Measurements from ENCODE around the gene ASPG. TPM values are rescaled to one million over a fixed set of nuclear protein-coding genes. Genes with fewer than 3 reads are reported as not detected.

The ASPG gene
- total RNA-seq, 1 donor from 2014 or later = not detected

- intact Hi-C loops (cut with micrococcal nuclease) = no loop called here
Observed at GRCh38 chr14:104104076-104104901, 18.8 kb downstream of the ASPG start.

- intact Hi-C loops (cut with micrococcal nuclease) = no loop called here
Observed at GRCh38 chr14:104105071-104105821, 19.7 kb downstream of the ASPG start.

- intact Hi-C loops (cut with micrococcal nuclease) = no loop called here
Observed at GRCh38 chr14:104105822-104106470, 20.4 kb downstream of the ASPG start.

DNA sequence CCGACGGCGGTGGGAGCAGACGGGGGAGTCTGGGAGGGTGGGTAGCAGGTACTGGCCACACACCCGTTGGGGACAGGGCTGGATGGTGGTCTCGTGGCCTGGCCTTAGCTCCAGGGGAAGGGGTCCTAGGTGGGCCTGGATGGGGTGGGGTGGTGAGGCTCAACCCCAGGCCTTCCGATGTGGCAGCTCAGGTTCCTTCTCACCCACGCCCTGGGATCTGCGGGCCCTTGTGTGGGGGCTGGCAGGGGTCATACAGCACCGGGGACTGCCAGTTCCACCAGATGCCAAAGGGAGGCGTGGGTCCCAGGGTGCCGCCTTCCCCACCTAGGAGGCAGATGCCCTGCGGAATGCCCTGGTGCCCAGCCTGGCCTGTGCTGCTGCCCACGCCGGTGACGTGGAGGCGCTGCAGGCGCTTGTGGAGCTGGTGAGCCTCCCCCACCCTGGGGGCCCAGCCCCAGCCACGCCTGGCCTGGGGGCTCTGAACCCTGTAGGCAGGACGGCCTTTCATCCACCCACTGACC, 21.0 kb downstream of the ASPG start:
- intact Hi-C loops (cut with micrococcal nuclease) = no loop called here

DNA sequence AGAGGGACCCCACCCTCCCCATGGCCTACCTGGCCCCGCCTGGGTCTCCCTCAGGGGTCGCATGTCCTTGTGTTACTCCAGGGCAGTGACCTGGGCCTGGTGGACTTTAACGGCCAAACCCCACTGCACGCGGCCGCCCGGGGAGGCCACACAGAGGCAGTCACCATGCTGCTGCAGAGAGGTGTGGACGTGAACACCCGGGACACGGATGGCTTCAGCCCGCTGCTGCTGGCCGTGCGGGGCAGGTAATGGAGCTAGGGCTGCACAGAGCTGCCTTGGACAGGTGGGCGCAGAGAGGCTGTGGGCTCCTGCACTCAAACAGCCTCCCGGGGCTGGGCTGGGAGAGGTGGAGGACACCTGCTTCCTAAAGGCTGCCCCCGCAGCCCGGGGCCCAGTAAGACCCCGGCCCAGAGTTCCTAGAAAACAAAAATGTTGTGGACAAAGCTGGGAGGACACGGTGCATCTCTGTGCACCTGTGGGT, 21.6 kb downstream of the ASPG start:
- intact Hi-C loops (cut with micrococcal nuclease) = no loop called here

- intact Hi-C loops (cut with micrococcal nuclease) = no loop called here
Observed at GRCh38 chr14:104107611-104108569, 22.4 kb downstream of the ASPG start.

- intact Hi-C loops (cut with micrococcal nuclease) = no loop called here
Observed at GRCh38 chr14:104108570-104109541, 23.4 kb downstream of the ASPG start.

DNA sequence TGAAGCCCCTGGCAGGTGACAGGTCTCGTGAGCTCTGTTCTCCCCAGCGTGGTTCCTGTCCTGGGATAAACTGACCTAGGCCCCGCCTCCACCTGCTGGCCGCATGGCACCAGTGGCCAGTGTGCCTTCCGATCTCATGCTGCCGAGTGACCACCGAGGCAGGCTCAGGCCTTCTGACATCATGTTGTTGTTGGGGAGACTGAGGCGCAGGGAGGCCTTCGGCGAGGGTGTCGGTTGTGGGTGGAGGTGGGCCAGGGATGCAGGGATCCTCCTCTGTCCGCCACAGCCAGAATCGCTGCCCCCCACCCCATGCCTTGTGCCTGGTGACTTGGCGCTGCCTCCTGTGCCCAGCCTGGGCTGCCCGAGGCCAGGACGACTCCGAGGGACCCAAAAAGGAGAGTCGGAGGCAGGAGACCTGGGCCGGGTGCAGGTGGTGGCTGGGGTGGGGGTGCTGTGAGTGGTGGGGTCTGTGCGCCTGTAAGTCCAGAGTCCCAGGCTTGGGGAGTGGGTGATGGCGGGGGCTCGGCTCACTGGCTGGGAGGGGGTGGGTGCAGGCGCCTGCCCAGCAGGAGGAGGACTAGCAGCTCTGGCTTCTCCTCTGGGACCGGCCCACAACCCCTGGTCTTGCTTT, 24.3 kb downstream of the ASPG start:
- intact Hi-C loops (cut with micrococcal nuclease) = no loop called here

DNA sequence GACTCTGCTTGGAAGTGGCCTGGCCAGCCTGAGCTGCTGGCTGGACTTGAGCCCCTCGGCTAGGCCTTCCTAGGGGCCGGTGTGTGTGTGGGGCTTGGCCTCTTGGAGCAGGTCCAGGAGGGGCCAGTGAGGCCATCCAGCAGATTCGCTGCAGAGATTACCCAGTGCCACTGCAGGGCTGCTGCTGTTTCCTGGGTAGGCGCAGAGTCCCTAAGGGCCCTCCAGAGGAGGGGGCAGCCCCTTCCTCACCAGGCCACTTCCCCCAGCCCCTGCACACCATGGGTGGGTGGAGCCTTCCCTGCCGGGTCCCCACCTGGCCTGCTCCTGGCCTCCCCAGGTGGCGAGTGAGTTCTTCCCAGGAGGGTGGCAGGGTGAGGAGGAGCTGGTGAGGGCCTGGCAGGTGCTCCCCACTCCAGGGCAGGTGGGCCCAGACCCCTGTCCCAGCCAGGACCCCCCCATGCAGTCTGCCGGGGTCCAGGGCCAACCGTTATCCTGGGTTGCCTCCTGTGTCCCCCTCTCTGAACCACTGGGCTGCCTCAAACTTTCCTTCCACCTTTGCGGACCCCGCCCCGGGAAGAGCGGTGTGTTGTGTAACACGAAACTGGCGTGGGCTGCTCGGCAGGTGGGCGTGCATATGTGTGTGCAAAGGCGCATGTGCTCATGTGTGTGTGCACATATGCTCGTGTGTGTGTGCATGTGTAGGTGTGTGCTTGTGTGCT, 25.1 kb downstream of the ASPG start:
- intact Hi-C loops (cut with micrococcal nuclease) = no loop called here

DNA sequence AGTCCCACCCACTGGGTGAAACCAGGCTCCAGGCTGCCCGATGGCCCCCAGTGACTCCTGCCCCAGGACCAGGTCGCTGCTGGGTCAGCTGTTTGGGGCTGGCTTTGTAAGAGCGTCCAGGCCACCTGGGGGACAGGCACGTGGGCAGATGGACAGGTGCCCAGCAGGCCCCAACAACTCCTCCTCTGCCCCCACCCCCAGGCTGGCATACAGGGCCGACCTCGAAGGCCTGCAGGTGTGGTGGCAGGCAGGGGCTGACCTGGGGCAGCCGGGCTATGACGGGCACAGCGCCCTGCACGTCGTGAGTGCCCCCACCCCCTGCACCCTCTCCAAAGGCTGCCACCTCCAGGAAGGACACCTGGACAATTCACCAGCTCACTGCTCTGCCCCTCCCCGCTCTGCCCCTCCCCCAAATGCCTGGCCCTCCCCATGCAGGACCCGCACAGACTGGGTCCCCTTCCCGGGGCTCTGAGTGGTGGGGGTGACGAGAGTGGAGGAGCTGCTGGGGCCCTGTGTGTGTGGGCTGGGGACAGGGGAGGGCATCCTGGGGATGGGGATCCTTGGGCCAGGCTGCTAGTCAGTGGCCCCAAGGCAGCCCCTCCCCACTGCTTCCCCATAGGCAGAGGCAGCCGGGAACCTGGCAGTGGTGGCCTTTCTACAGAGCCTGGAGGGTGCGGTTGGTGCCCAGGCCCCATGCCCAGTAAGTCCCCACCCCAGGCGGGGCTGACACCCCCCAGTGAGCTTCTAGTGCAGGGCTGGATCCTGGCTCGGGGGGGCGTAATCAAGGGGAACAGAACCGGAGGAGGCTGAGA, 26.0 kb downstream of the ASPG start:
- intact Hi-C loops (cut with micrococcal nuclease) = no loop called here

DNA sequence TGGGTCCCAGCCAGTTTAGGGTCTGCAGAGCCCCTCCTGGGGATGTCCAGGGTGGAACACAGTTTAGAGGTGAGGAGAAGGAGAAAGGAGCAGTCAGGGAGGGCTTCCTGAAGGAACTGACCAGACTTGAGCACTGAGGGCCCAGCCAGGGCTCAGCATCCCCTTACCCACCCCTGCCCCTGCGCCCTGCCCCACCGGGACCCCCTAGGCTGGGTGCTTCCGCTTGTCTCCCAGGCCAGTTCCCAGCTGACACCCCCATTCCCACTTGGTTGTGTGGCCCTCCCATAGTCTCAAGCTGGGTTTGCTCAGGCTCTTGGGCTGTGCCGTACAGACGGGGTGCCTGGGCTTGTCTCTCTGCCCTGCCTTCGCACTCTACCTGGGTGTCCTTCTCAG, 26.6 kb downstream of the ASPG start:
- intact Hi-C loops (cut with micrococcal nuclease) = no loop called here

DNA sequence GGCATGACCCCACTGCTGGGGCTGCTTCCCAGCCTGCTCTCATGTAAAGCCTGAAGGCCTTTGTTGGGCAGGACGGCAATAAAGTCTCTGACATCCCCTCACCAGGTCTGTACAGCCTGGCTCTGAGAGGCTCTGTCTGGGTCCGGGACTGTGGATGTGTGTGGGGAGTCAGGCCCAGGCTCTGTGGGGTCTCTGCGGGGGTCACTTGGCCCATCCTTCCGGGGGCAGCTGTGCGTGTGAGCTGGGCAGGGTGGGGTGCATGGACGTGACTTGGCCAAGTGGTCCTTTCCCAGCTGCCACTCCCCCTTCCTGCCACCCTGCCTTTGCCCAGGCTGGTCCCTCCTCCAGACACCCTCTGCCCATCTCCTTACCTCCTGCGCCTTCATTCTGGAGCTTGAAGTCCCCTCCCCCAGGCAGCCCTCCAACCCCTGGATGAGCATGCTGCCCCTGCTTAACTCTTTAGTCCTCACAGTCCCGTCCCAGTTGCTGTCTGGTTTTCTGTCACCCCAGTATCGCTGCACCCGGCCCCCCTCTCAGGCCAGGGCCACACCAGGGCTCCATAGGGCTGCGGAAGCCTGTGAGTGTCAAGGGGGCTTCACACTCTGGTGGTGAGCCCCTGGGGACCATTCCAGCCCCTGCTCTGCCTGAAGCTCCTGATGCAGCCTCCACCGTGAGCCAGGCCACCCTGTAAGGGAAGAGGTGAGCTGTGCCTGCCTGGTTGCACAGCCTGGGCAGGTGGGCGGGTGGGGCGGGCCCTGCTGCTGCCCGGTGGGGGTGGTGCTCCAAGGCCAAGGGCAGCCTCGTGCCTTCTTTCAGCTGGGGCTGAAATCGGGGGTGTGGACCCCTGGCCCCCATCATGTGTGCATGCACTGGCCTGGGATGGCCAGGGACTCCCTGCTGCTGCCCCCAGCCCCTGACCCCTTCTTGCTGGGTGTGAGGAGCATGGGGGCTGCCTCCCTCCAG, 27.4 kb downstream of the ASPG start:
- intact Hi-C loops (cut with micrococcal nuclease) = no loop called here

GRCh38 chr14:104113631-104114420, 28.3 kb downstream of the ASPG start:
- intact Hi-C loops (cut with micrococcal nuclease) = no loop called here

- intact Hi-C loops (cut with micrococcal nuclease) = no loop called here
Observed at GRCh38 chr14:104114421-104115130, 29.1 kb downstream of the ASPG start.

DNA sequence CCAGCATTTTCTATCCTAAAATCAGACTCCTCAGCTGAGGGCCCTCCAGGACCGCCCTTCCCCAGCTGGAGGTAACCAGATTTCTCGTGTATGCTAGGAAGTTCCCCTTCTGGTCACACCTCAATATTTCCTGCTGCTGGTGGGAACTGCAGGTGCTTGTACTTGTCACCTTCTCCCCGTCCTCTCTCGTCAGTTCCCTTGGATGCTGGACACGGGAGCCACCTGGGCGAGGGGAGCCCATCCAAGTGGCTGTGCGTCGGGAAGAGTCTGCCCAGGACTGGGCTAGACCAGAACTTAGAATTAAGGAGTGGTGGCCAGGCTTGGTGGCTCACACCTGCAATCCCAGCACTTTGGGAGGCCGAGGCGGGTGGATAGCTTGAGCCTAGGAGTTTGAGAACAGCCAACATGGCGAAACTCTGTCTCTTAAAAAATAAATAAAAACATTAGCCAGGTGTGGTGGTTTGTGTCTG, 29.7 kb downstream of the ASPG start:
- intact Hi-C loops (cut with micrococcal nuclease) = no loop called here
